VCaP (cell line): Measurements from ENCODE around the gene PSG11.
"Not testable (repeated sequence)": the region's sequence is repeated elsewhere in the genome, so short reads cannot be mapped to it uniquely, and the experiment has no call there.

ENCODE experiments used
- H3K27ac ChIP-seq: fragments of 450-650 bp; 2 replicates; pipeline ENCODE4 v1.5.1; 2017
- CTCF ChIP-seq: fragments of 450-650 bp; conservative IDR thresholded peaks from 2 replicates; pipeline ENCODE4 v1.5.1; 2017; ENCODE audit warnings: mild to moderate bottlenecking, moderate library complexity

PSG11 gene

DNA sequence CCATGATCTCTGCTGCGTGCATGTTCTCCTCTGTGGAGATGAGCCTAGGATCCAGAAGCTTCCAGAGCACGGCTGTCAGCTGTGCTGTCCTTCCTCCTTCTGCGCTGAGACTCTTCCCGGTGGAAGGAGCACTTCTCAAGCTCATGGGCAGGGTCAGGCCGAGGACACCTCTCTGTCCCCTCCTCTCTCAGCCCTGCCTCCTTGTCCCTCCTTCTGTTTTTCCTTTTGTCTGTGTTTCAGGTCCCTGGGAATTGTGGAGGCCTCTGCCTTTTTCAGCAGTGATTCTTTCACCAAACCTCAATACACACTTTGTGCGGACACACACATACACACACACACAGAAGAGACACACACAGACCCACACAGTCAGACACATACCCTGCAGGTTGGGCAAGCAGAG lies at the start of gene PSG11:
Gene PSG11 (minus strand): TSS at position 101 of the 400 bp plus-strand sequence. CDS start 97 bp downstream, at position 4.
- H3K27ac ChIP-seq: not testable (repeated sequence)

DNA sequence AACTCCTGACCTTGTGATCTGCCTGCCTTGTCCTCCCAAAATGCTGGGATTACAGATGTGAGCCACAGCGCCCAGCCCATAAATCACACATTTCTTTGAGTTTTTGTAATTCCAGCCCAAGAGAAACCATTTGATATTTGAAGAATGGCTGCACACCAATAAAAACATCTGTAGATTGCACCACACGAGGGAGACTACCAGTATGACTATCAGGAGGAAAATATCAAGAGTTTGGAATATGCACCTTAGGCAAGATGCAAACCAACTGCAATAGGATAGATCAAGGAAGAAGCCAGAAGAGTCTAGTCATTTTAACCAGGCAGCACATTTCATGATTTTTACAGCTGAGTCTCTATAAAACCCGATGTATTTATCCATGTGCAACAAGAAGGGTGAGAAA lies 36.1 kb upstream of the PSG11 start:
- H3K27ac ChIP-seq: not testable (repeated sequence)

DNA sequence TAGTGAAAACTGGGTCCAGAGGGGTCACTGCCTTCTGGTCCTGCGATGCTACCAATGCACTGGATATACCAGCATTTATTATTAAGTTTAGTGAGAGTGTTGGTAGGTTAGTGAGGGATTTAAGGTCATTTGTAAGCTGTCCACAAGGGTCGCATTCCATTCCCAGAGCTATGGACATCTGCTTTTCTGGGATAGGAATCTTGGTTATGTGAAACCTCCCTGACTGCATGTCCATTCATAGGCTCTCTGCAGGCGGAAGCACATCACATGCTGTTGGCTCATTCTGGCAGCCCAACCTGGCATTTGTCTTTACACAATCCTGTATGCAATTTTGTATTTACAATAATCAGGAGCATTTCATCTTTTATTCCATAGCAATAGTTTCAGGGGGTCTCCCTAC lies 35.1 kb upstream of the PSG11 start:
- H3K27ac ChIP-seq: not testable (repeated sequence)

DNA sequence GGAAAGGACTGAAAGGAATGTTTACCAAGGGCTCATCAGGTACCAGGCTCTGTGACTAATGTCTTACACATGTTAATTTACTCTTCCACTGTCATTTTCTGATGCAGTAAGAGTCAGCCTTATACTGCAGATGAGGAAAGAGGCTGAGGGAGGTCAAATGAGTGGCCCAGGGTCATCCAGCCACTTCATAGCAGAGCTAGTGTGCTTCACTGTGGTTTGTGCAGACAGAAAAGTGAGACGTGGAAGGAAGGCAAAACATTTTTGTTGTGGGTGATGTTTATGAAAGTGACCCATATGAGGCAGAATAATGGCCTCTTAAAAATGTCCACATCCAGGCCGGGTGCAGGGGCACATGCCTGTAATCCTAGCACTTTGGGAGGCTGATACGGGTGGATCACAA lies 34.0 kb upstream of the PSG11 start:
- not testable (repeated sequence) for H3K27ac ChIP-seq

GRCh38 chr19:43059482-43059881 lies 33.2 kb upstream of the PSG11 start:
- H3K27ac ChIP-seq: not testable (repeated sequence)

DNA sequence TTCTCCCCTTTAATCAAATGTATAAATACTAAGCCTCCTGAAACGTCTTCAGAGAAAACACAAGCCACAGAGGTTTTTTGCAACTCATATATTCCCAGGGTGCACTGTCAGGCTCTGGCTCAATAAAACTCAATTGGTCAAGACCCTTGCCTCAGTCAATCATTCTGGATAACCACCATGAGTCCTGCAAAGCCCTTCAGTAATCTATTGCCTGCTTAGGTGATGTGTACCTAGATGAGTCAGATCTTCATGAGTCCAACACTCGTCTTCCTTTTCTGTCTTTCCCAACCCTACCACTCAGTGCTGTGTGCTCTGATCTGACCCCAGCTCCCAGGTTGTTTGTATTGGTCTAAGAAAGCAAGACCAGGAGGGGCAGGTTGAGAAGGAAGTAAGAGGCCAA lies 32.2 kb upstream of the PSG11 start:
- not testable (repeated sequence) for H3K27ac ChIP-seq

- H3K27ac ChIP-seq: not testable (repeated sequence)
Measured at GRCh38 chr19:43047966-43048365, 21.7 kb upstream of the PSG11 start.

- not testable (repeated sequence) for H3K27ac ChIP-seq
Measured at GRCh38 chr19:43046578-43046977, 20.3 kb upstream of the PSG11 start.

- not testable (repeated sequence) for H3K27ac ChIP-seq
Measured at GRCh38 chr19:43043492-43044180, 17.4 kb upstream of the PSG11 start.

- not testable (repeated sequence) for H3K27ac ChIP-seq
- TF ChIP-seq CTCF: peak; percentile 63
Measured at GRCh38 chr19:43031645-43032044, 5.4 kb upstream of the PSG11 start.

DNA sequence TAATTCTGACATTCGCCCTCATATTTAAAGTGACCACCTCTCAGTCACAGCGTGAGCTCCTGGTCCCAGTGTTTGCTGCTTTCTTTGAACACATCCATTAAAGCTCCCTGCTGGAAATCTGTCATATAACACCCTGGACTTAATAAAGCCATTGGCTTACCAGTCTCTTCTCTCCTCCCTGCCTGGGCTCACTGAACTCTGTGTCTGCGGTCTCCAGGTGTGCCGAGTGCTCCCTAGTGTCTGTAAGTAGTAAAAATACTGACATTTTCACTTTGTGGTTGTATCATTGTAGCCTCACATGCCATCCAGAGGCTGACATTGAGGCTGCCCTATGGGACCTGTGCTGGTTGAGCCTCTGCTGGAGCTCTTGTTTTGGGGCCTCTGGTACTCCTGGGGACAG lies 2.6 kb upstream of the PSG11 start:
- no peak overlapping the region for H3K27ac ChIP-seq
- TF ChIP-seq CTCF: no peak

DNA sequence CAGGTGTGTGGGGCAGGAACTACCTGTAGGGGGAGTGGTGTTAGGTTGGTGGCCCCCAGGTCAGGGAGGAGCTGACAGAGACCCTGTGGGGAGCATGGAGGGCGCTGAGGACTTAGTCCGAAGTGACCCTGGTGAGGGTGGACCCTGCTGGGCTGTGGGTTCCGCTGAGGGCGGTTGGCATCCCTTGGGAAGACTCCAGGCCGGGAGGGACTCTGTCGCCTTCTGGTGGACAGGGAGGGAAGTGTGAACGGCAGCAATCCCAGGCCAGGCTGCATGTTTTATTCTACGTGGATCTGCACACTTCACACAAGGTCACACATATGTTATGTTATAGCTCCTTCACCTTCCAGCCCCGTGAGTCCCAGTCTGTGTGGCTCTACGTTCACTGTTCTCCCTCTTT lies 1.7 kb upstream of the PSG11 start:
- peak; percentile 22; the same call in 1 of the 2 replicates for TF ChIP-seq CTCF
- H3K27ac ChIP-seq: not testable (repeated sequence)

- not testable (repeated sequence) for H3K27ac ChIP-seq
Measured at GRCh38 chr19:43027061-43027460, 792 bp upstream of the PSG11 start.

DNA sequence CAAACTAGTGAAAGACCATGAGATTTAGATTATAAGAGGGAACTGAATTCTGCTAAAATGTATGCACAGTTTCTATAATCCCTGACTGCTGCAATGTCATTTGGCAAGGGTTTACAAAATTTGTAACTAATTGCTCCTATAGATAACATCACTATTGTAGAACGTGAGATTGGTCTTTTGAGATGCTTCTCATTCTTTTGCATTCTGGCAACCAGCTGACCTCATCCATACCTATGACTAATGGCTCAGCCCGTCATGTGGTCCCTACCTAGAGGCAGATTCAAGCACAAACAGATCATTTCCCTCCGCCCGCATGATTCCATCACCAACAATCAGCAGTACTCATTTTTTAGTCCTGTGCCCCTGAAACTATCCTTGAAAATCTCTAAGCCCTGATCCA lies 4.2 kb downstream of the PSG11 start:
- not testable (repeated sequence) for H3K27ac ChIP-seq

- H3K27ac ChIP-seq: not testable (repeated sequence)
Measured at GRCh38 chr19:43021629-43022028, 4.6 kb downstream of the PSG11 start.
